WTC11 (cell line): ENCODE measurements around the gene RASA4B. TPM values are rescaled to one million over a fixed set of nuclear protein-coding genes. Genes with fewer than 3 reads are reported as not detected.

ENCODE experiments used
- ATAC-seq: fragments of 200-7000 bp; cut with Tn5 transposase; 2 replicates; pipeline ENCODE4 v1.10.0; 2021; ENCODE audit warnings: mild to moderate bottlenecking, moderate library complexity
- CTCF ChIA-PET: fragments of 300-600 bp; sonication (Branson Sonifier 250); formaldehyde crosslinking; loops from one replicate; lab custom pipeline; 2021; ENCODE audit warnings: antibody characterized with exemption; lab: Charles Lee
- POLR2A ChIA-PET: fragments of 350-600 bp; sonication (Branson Sonifier 250); formaldehyde crosslinking; loops from one replicate; lab custom pipeline; 2021; ENCODE audit warnings: antibody characterized with exemption; lab: Charles Lee
- DNase-seq: peaks from one replicate; pipeline ENCODE4 v3.0.0; 2021; ENCODE audit warnings: low spot score
- H3K27ac Mint-ChIP-seq: 2 replicates; pipeline ENCODE4 v1.8.0; 2021; ENCODE audit warnings: mixed read lengths
- H3K27me3 Mint-ChIP-seq: 2 replicates; pipeline ENCODE4 v1.8.0; 2021; ENCODE audit warnings: low read depth, mild to moderate bottlenecking, moderate library complexity, mixed read lengths
- H3K36me3 Mint-ChIP-seq: 2 replicates; pipeline ENCODE4 v1.8.0; 2021; ENCODE audit warnings: mixed read lengths
- H3K4me1 Mint-ChIP-seq: 2 replicates; pipeline ENCODE4 v1.8.0; 2022; ENCODE audit warnings: mixed read lengths
- H3K4me3 Mint-ChIP-seq: 2 replicates; pipeline ENCODE4 v1.8.0; 2021; ENCODE audit warnings: mild to moderate bottlenecking, moderate library complexity, mixed read lengths
- H3K9me3 Mint-ChIP-seq: 2 replicates; pipeline ENCODE4 v1.8.0; 2021; ENCODE audit warnings: mixed read lengths
- ARID4B ChIP-seq: sonication (generic); formaldehyde crosslinking; IDR thresholded peaks from 2 replicates; pipeline ENCODE4 v1.8.0; 2023; ENCODE audit warnings: missing genetic modification reagents, mild to moderate bottlenecking, borderline replicate concordance
- ATF1 ChIP-seq: sonication (generic); formaldehyde crosslinking; IDR thresholded peaks from 2 replicates; pipeline ENCODE4 v1.8.1; 2023; ENCODE audit warnings: mild to moderate bottlenecking, moderate library complexity, missing genetic modification reagents
- E2F4 ChIP-seq: sonication (generic); formaldehyde crosslinking; IDR thresholded peaks from 2 replicates; pipeline ENCODE4 v1.8.1; 2022; ENCODE audit warnings: low read depth, mild to moderate bottlenecking, moderate library complexity, missing genetic modification reagents, borderline replicate concordance
- E2F5 ChIP-seq: sonication (generic); formaldehyde crosslinking; IDR thresholded peaks from 2 replicates; pipeline ENCODE4 v1.8.1; 2022; ENCODE audit warnings: mild to moderate bottlenecking, moderate library complexity, missing genetic modification reagents
- ERG ChIP-seq: fragments of 250-450 bp; sonication (Bioruptor Pico); IDR thresholded peaks from 2 replicates; pipeline ENCODE4 v1.8.0; 2021; ENCODE audit warnings: mild to moderate bottlenecking
- GTF2I ChIP-seq: fragments of 250-450 bp; sonication (Bioruptor Pico); conservative IDR thresholded peaks from 2 replicates; pipeline ENCODE4 v1.4.0; 2021; ENCODE audit warnings: mild to moderate bottlenecking
- IRF1 ChIP-seq: sonication (generic); formaldehyde crosslinking; IDR thresholded peaks from 2 replicates; pipeline ENCODE4 v1.8.0; 2023; ENCODE audit warnings: missing genetic modification reagents
- IRF2 ChIP-seq: sonication (generic); formaldehyde crosslinking; IDR thresholded peaks from 2 replicates; pipeline ENCODE4 v1.8.0; 2022; ENCODE audit warnings: low read depth, missing genetic modification reagents, borderline replicate concordance
- JUN ChIP-seq: sonication (generic); formaldehyde crosslinking; IDR thresholded peaks from 2 replicates; pipeline ENCODE4 v1.8.0; 2023; ENCODE audit warnings: mild to moderate bottlenecking, missing genetic modification reagents
- MLX ChIP-seq: sonication (generic); formaldehyde crosslinking; IDR thresholded peaks from 2 replicates; pipeline ENCODE4 v1.8.1; 2023; ENCODE audit warnings: mild to moderate bottlenecking, missing genetic modification reagents, moderate library complexity
- MYBL2 ChIP-seq: sonication (generic); formaldehyde crosslinking; IDR thresholded peaks from 2 replicates; pipeline ENCODE4 v1.8.1; 2023; ENCODE audit warnings: mild to moderate bottlenecking, moderate library complexity, missing genetic modification reagents
- NR2C2 ChIP-seq: sonication (generic); formaldehyde crosslinking; IDR thresholded peaks from 2 replicates; pipeline ENCODE4 v1.8.0; 2022; ENCODE audit warnings: mild to moderate bottlenecking, missing genetic modification reagents
- NR3C1 ChIP-seq: sonication (generic); formaldehyde crosslinking; conservative IDR thresholded peaks from 2 replicates; pipeline ENCODE4 v1.8.1; 2023; ENCODE audit warnings: low read depth, mild to moderate bottlenecking, missing genetic modification reagents
- SMAD3 ChIP-seq: sonication (generic); formaldehyde crosslinking; IDR thresholded peaks from 2 replicates; pipeline ENCODE4 v1.8.0; 2022; ENCODE audit warnings: missing genetic modification reagents, mild to moderate bottlenecking, borderline replicate concordance
- SOX15 ChIP-seq: fragments of 250-450 bp; sonication (Bioruptor Pico); IDR thresholded peaks from 2 replicates; pipeline ENCODE4 v1.9.0; 2021; ENCODE audit warnings: mild to moderate bottlenecking
- SP1 ChIP-seq: sonication (generic); formaldehyde crosslinking; conservative IDR thresholded peaks from 2 replicates; pipeline ENCODE4 v1.8.1; 2022; ENCODE audit warnings: missing genetic modification reagents
- TEAD1 ChIP-seq: sonication (generic); formaldehyde crosslinking; IDR thresholded peaks from 2 replicates; pipeline ENCODE4 v1.8.0; 2022; ENCODE audit warnings: mild to moderate bottlenecking, missing genetic modification reagents
- TP53 ChIP-seq: sonication (generic); formaldehyde crosslinking; IDR thresholded peaks from 2 replicates; pipeline ENCODE4 v1.8.1; 2023; ENCODE audit warnings: mild to moderate bottlenecking, missing genetic modification reagents
- ZBTB43 ChIP-seq: sonication (generic); formaldehyde crosslinking; IDR thresholded peaks from 2 replicates; pipeline ENCODE4 v1.8.1; 2023; ENCODE audit warnings: mild to moderate bottlenecking, missing genetic modification reagents
- ZNF138 ChIP-seq: sonication (generic); formaldehyde crosslinking; conservative IDR thresholded peaks from 2 replicates; pipeline ENCODE4 v1.8.1; 2022; ENCODE audit warnings: mild to moderate bottlenecking, moderate library complexity, missing genetic modification reagents
- total RNA-seq: library from RNA; stranded (reverse); gene quantifications from 3 replicates; pipeline ENCODE4 v1.2.3, GENCODE V29; 2021

The RASA4B gene
- total RNA-seq, 1 experiment from 2014 or later: 3.9 TPM

GRCh38 chr7:102457352-102457924, 60.1 kb downstream of the RASA4B start:
- CTCF ChIA-PET: interaction anchor here (2.2 kb wide), 1 partner anchor 10 kb away, joined by 11 read pairs; no protein-coding TSS in a partner anchor
- no peaks in the 10 kb centered on the region for H3K27me3 Mint-ChIP-seq
- peaks cover 19% of the 10 kb centered on the region for H3K36me3 Mint-ChIP-seq
- H3K4me3 Mint-ChIP-seq: no peak overlapping the region
- POLR2A ChIA-PET: interaction anchor here (0.7 kb wide), 1 partner anchor 62 kb away, joined by 3 read pairs; no protein-coding TSS in a partner anchor
- TF ChIP-seq E2F4 (no peak), MYBL2 (CRISPR knock-in tag) (no peak), JUN (no peak), SMAD3 (CRISPR knock-in tag) (no peak), ARID4B (CRISPR knock-in tag) (no peak), NR2C2 (CRISPR knock-in tag) (no peak), MLX (CRISPR knock-in tag) (no peak), SOX15 (no peak), IRF1 (CRISPR knock-in tag) (no peak), TP53 (CRISPR knock-in tag) (no peak), ZBTB43 (CRISPR knock-in tag) (no peak), TEAD1 (CRISPR knock-in tag) (no peak), ZNF138 (CRISPR knock-in tag) (no peak), E2F5 (no peak), NR3C1 (no peak), ATF1 (CRISPR knock-in tag) (no peak), SP1 (CRISPR knock-in tag) (no peak), GTF2I (no peak), ERG (CRISPR knock-in tag) (no peak), IRF2 (no peak)
- no peak for ATAC-seq
- H3K9me3 Mint-ChIP-seq: no peaks in the 10 kb centered on the region
- DNase-seq: no peak
- no peak overlapping the region for H3K27ac Mint-ChIP-seq
- no peaks in the 10 kb centered on the region for H3K4me1 Mint-ChIP-seq
